K562 (cell line): Measurements from ENCODE around the gene WIPF2. TPM values are rescaled to one million over a fixed set of nuclear protein-coding genes. Genes with fewer than 3 reads are reported as not detected.

Source experiments
- ATAC-seq: fragments of 200-7000 bp; cut with Tn5 transposase; 3 replicates; pipeline ENCODE4 v1.9.1; 2020; ENCODE audit warnings: moderate library complexity
- BruUV-seq: library from RNA; stranded (reverse); fragments of 400-500 nt; replicated peaks from 2 replicates; lab custom pipeline; 2021; lab: Mats Ljungman, UMichigan
- CTCF ChIA-PET: fragments of 300-600 bp; formaldehyde crosslinking; extraction: SDS; loops from one replicate; lab custom pipeline; 2021; ENCODE audit warnings: low intra/inter-chr PET ratio; lab: Yijun Ruan, JAX
- POLR2A ChIA-PET: fragments of 300-600, 350-650 bp; sonication (Branson Sonifier 250); formaldehyde crosslinking; extraction: SDS; loops from one replicate; lab custom pipeline; 2021; ENCODE audit warnings: antibody characterized with exemption, inconsistent platforms; lab: Yijun Ruan, JAX
- DNase-seq, 4 experiments: peaks; one replicate each; pipeline versions ENCODE4 v3.0.0 to v3.0.0-alpha.2; 2011 to 2018; ENCODE audit warnings: low spot score in 3 of 4, mixed read lengths in 3 of 4; ENCODE audit errors: extremely low read depth in 1 of 4
- FAIRE-seq: peaks from 2 replicates; lab custom pipeline; 2011; peaks lifted over from hg19 to GRCh38; lab: Jason Lieb, UNC
- H2AFZ ChIP-seq: 2 replicates; pipeline ENCODE4 v1.6.0; 2011; ENCODE audit warnings: low read depth, low read length, control low read depth, inconsistent platforms
- H3K27ac ChIP-seq: fragments of 200-600 bp; 3 replicates; pipeline ENCODE4 v1.8.0; 2011; ENCODE audit warnings: low read depth, mild to moderate bottlenecking, control low read depth, inconsistent platforms, low read length, moderate library complexity, mixed read lengths; ENCODE audit errors: extremely low read depth
- H3K27me3 ChIP-seq, 2 experiments: fragments of 300-600 bp in 1 of 2; 2 replicates in 1 of 2; 3 replicates in 1 of 2; pipeline versions ENCODE4 v1.6.0 to v1.8.0; 2011; ENCODE audit warnings: inconsistent platforms in 2 of 2, low read length in 2 of 2, mild to moderate bottlenecking in 1 of 2, mixed read lengths in 1 of 2, moderate library complexity in 1 of 2; ENCODE audit not compliant: control insufficient read depth in 2 of 2, insufficient read depth in 2 of 2
- H3K36me3 ChIP-seq: fragments of 300-600 bp; 3 replicates; pipeline ENCODE4 v1.8.0; 2011; ENCODE audit warnings: mild to moderate bottlenecking, low read length, inconsistent platforms; ENCODE audit not compliant: control insufficient read depth, insufficient read depth
- H3K4me1 ChIP-seq, 2 experiments: fragments of 200-600 bp in 1 of 2; replicated peaks in 1 of 2; 2 replicates in 1 of 2; 3 replicates in 1 of 2; pipeline versions ENCODE4 v1.5.1 to v1.8.0; 2011; ENCODE audit warnings: inconsistent platforms in 2 of 2, low read length in 2 of 2, mild to moderate bottlenecking in 1 of 2, mixed read lengths in 1 of 2, moderate library complexity in 1 of 2; ENCODE audit not compliant: control insufficient read depth in 2 of 2, insufficient read depth in 2 of 2
- H3K4me2 ChIP-seq: 2 replicates; pipeline ENCODE4 v1.6.1; 2011; ENCODE audit warnings: low read length, control low read depth, inconsistent platforms, mixed read lengths; ENCODE audit not compliant: insufficient read depth
- H3K4me3 ChIP-seq: fragments of 200-600 bp; sonication (generic), shearing (Covaris generic); 2 replicates; pipeline ENCODE4 v1.5.1; 2016; ENCODE audit warnings: control low read depth, inconsistent platforms
- H3K79me2 ChIP-seq: fragments of 200-600 bp; 3 replicates; pipeline ENCODE4 v1.8.0; 2011; ENCODE audit warnings: low read length, inconsistent platforms; ENCODE audit not compliant: control insufficient read depth, insufficient read depth
- H3K9ac ChIP-seq, 2 experiments: 2 replicates each; pipeline versions ENCODE4 v1.6.0 to v1.6.1; 2011; ENCODE audit warnings: low read depth in 2 of 2, low read length in 2 of 2, control low read depth in 1 of 2, inconsistent platforms in 1 of 2, mild to moderate bottlenecking in 1 of 2, mixed read lengths in 1 of 2; ENCODE audit not compliant: insufficient read depth in 1 of 2
- H3K9me1 ChIP-seq: one replicate; pipeline ENCODE4 v1.6.0; 2011; ENCODE audit warnings: inconsistent platforms, mild to moderate bottlenecking, low read length, moderate library complexity; ENCODE audit not compliant: control insufficient read depth, insufficient read depth
- H3K9me3 ChIP-seq: replicated peaks from 2 replicates; pipeline ENCODE4 v1.5.1; 2011; ENCODE audit warnings: low read depth, low read length, inconsistent platforms; ENCODE audit not compliant: control insufficient read depth, insufficient read depth
- H4K20me1 ChIP-seq: replicated peaks from 2 replicates; pipeline ENCODE4 v1.6.1; 2011; ENCODE audit warnings: low read length, inconsistent platforms, mixed read lengths; ENCODE audit not compliant: control insufficient read depth, insufficient read depth
- BCOR ChIP-seq: fragments of 450-650 bp; IDR thresholded peaks from 2 replicates; pipeline ENCODE4 v1.6.1; 2016
- BMI1 ChIP-seq: fragments of 150-350 bp; IDR thresholded peaks from 2 replicates; pipeline ENCODE4 v1.6.1; 2014; ENCODE audit warnings: low read length
- CREB1 ChIP-seq, 2 experiments: sonication (generic) in 1 of 2; formaldehyde crosslinking in 1 of 2; IDR thresholded peaks; 2 replicates each; pipeline versions ENCODE4 v1.6.1 to v1.8.0; 2012 to 2022; ENCODE audit warnings: inconsistent platforms in 1 of 2, mild to moderate bottlenecking in 1 of 2, missing genetic modification reagents in 1 of 2, moderate library complexity in 1 of 2
- ETS1 ChIP-seq: conservative IDR thresholded peaks from 2 replicates; pipeline ENCODE4 v1.6.1; 2011; ENCODE audit warnings: low read depth, mild to moderate bottlenecking, low read length; ENCODE audit not compliant: control insufficient read depth
- HES1 ChIP-seq: fragments of 450-650 bp; IDR thresholded peaks from 2 replicates; pipeline ENCODE4 v1.6.1; 2016; ENCODE audit warnings: low read depth, mild to moderate bottlenecking, moderate library complexity
- HINFP ChIP-seq: fragments of 450-650 bp; conservative IDR thresholded peaks from 2 replicates; pipeline ENCODE4 v1.6.1; 2016; ENCODE audit warnings: missing genetic modification characterization, low read depth, mild to moderate bottlenecking, control low read depth, missing compliant biosample characterization
- JUND ChIP-seq, 2 experiments: IDR thresholded peaks; 2 replicates in 1 of 2; 3 replicates in 1 of 2; pipeline ENCODE4 v1.6.1; 2011; ENCODE audit warnings: borderline replicate concordance in 2 of 2, low read depth in 2 of 2, low read length in 2 of 2, improper control_type of control experiment in 1 of 2, missing biosample characterization in 1 of 2, missing genetic modification characterization in 1 of 2, missing genetic modification reagents in 1 of 2
- KLF6 ChIP-seq: fragments of 250-450 bp; sonication (Bioruptor Pico); IDR thresholded peaks from 2 replicates; pipeline ENCODE4 v1.4.0; 2020; ENCODE audit warnings: mild to moderate bottlenecking, moderate library complexity, borderline replicate concordance
- NR2F6 ChIP-seq: fragments of 450-650 bp; formaldehyde crosslinking; IDR thresholded peaks from 2 replicates; pipeline ENCODE4 v1.4.0; 2020; ENCODE audit warnings: mild to moderate bottlenecking
- PCBP1 ChIP-seq: fragments of 200-400 bp; formaldehyde crosslinking; IDR thresholded peaks from 2 replicates; pipeline ENCODE4 v1.6.1; 2018; ENCODE audit warnings: mild to moderate bottlenecking, low read depth, low read length; ENCODE audit not compliant: poor library complexity, severe bottlenecking
- PCBP2 ChIP-seq: fragments of 200-400 bp; formaldehyde crosslinking; IDR thresholded peaks from 2 replicates; pipeline ENCODE4 v1.6.1; 2018; ENCODE audit warnings: low read length, low read depth, mild to moderate bottlenecking, moderate library complexity; ENCODE audit not compliant: poor library complexity, severe bottlenecking
- PKNOX1 ChIP-seq: fragments of 450-650 bp; IDR thresholded peaks from 2 replicates; pipeline ENCODE4 v1.6.1; 2016
- PRPF4 ChIP-seq: fragments of 200-400 bp; formaldehyde crosslinking; IDR thresholded peaks from one replicate; pipeline ENCODE4 v1.6.1; 2017; ENCODE audit warnings: low read length, low read depth, mild to moderate bottlenecking; ENCODE audit not compliant: insufficient read depth, poor library complexity, severe bottlenecking
- SMARCA5 ChIP-seq: fragments of 450-650 bp; IDR thresholded peaks from 2 replicates; pipeline ENCODE4 v1.6.1; 2016
- WHSC1 ChIP-seq: IDR thresholded peaks from one replicate; pipeline ENCODE4 v1.6.1; 2012; ENCODE audit warnings: low read length, control low read depth, inconsistent platforms
- XRCC5 ChIP-seq: fragments of 200-400 bp; formaldehyde crosslinking; IDR thresholded peaks from 2 replicates; pipeline ENCODE4 v1.6.1; 2017; ENCODE audit warnings: low read depth, mild to moderate bottlenecking, low read length
- WGBS: fragments of 100-300 bp; shearing (Covaris generic); methylation state at CpG from one replicate; pipeline ENCODE4 v1.1.6; 2016; ENCODE audit warnings: low coverage, mixed read lengths; ENCODE audit not compliant: insufficient coverage; ENCODE audit errors: missing lambda C conversion rate; 5-methylcytosine and 5-hydroxymethylcytosine counted together
- in situ Hi-C: fragments of 300-500 bp; cut with MboI; formaldehyde crosslinking; loops from 4 replicates; pipeline ENCODE4 v1.15.0; 2018; ENCODE audit warnings: inconsistent platforms, mixed read lengths
- intact Hi-C: fragments of 100-400 bp; cut with micrococcal nuclease; formaldehyde crosslinking; loops from 2 replicates; pipeline ENCODE4 v1.14.2; 2022
- polyA plus RNA-seq, 8 experiments: library from polyadenylated mRNA; depleted of rRNA in 4 of 8; stranded (reverse) in 5 of 8; unstranded in 3 of 8; fragments of >200 nt; fragmentation: Nextera tagmentation in 2 of 8; fragmentation: Illumina TruSeq in 1 of 8; extraction: Ambion mirVana in 2 of 8; extraction: Trizol in 1 of 8; gene quantifications; 2 replicates each; pipeline versions ENCODE4 v1.2.1 to v1.2.3, GENCODE V29; 2011 to 2014; ENCODE audit warnings: inconsistent platforms in 1 of 8, missing spikeins in 1 of 8
- total RNA-seq, 7 experiments: library from RNA; depleted of rRNA in 6 of 7; stranded (reverse); fragments of >200 nt in 6 of 7; fragmentation: Illumina TruSeq in 2 of 7; extraction: Trizol in 2 of 7; gene quantifications; 2 replicates each; pipeline versions ENCODE4 v1.2.1 to v1.2.3, GENCODE V29; 2011 to 2021; ENCODE audit warnings: low replicate concordance in 1 of 7

WIPF2 gene
- total and polyA plus RNA-seq, 9 of the 15 experiments (the other 6 are each of a cell fraction or from before 2014, with no cell fraction given): 3.6 to 15.0 (median 5.3) TPM

DNA sequence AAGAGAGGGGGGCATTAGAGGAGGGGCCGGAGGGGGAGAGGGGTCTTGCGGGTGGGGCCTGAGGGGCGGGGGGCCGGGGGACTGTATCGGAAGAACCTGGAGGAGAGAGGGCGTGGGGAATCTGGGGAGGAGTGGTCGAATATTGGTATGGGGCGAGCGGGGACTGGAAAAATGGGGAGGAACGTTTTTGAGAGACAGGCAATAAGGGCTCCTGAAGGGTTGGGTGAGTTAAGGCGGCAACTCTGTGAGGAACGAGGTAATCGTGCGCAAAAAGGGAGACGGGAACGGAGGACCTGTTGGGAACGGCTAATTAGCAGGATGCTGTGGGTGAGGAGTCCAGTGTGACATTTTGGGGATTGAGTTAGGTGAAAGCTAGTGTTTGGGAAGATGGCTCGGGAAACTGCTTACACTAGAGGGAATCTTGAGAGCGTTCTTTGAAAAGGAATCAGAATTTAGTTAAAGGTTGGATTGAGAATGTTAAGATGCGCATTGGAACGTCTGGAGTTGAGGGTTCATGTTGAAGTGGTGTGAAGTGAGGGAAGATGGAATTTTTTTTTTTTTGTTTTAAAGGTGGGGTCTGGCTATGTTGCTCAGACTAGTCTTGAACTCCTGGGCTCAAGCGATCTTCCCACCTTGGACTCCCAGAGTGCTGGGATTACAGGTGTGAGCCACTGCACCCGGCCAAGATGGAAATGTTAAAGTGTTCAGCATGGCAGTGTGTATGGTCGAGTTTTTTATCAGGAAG, 662 bp downstream of the WIPF2 start:
- no peaks in the 10 kb centered on the region for H3K9me3 ChIP-seq
- H2AFZ ChIP-seq: peak overlapping the region; percentile 83
- in situ Hi-C loops: no loop called here
- H3K27me3 ChIP-seq: no peaks in the 10 kb centered on the region
- FAIRE-seq (peak; percentile 83), ATAC-seq (peak; percentile 74), DNase-seq (peak in 2 of 4 experiments; percentile 71 to 73)
- ChIA-PET CTCF (interaction anchor here (0.7 kb wide), 1 partner anchor 62 kb away, joined by 3 read pairs; no protein-coding TSS in a partner anchor), POLR2A (interaction anchor here (0.6 to 1.9 kb wide), 12 partner anchors 10 to 298 kb away, joined by 3 to 7 read pairs (median 3); no protein-coding TSS in a partner anchor)
- H3K36me3 ChIP-seq: no peaks in the 10 kb centered on the region
- H3K9ac ChIP-seq: peak overlapping the region; percentile 70 to 81
- WGBS: under 1% methylated on average over 16 of the region's 24 CpGs
- H4K20me1 ChIP-seq: no peaks in the 10 kb centered on the region; the same call in 1 of the 2 replicates
- no peaks in the 10 kb centered on the region for H3K9me1 ChIP-seq
- H3K4me1 ChIP-seq: peaks cover 4 to 11% of the 10 kb centered on the region in 2 experiments; a peak in 3 of 5 replicates
- H3K27ac ChIP-seq: peak overlapping the region; percentile 85
- H3K79me2 ChIP-seq: peaks cover 35% of the 10 kb centered on the region
- BruUV-seq: TSS peak; percentile 83
- intact Hi-C loops: loop anchor here (5.0 kb wide), 1 partner anchor 68 kb away; the partner anchor contains the start of gene CDC6
- H3K4me3 ChIP-seq: peak overlapping the region; percentile 87
- H3K4me2 ChIP-seq: peak overlapping the region; percentile 98
- TF ChIP-seq HINFP (tag) (no peak), XRCC5 (no peak), PKNOX1 (peak; percentile 93), JUND (IDR thresholded peaks at IDR 0.05; ENCODE audit: borderline replicate concordance, low read depth, low read length) (no peak), JUND (tag; IDR thresholded peaks at IDR 0.05; ENCODE audit: borderline replicate concordance, low read depth, low read length) (no peak), SMARCA5 (peak; percentile 72), KLF6 (no peak; the same call in 1 of the 2 replicates), WHSC1 (no peak), ETS1 (no peak), PCBP1 (no peak), BMI1 (no peak), NR2F6 (CRISPR knock-in tag) (no peak), BCOR (peak; percentile 74), PRPF4 (no peak), PCBP2 (no peak), CREB1 (IDR thresholded peaks at IDR 0.05) (no peak), CREB1 (CRISPR knock-in tag; IDR thresholded peaks at IDR 0.05) (no peak), HES1 (0 out of 2 replicates have a peak, but pooled peaks have one; percentile 25)
